ENCODE data around the gene GPS1.

DNA sequence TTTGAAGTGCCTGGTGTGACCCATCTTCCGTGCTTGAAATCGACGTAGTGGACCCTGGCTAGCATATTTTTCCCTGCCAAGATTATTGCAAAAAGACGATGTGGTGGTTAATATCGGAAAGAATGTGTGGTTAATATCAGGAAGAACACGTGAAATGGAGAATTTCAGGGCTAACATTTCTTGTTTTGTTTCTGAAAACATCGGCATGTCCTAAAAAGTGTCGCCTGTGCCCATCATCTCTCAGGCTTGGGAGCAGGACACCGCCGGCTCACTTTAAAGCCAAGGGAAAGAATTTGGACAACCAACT is 13.9 kb upstream of the GPS1 start:
- TF ChIP-seq CTCF (IDR thresholded peaks at IDR 0.05): no peak
- no peak for TF ChIP-seq EZH2 (IDR thresholded peaks at IDR 0.05; ENCODE audit: borderline replicate concordance, insufficient read depth, low read depth, low read length, poor library complexity, severe bottlenecking)
